Heart right ventricle (tissue), 16 donors: ENCODE data around the gene RUNX1. TPM values are rescaled to one million over a fixed set of nuclear protein-coding genes. Genes with fewer than 3 reads are reported as not detected.

ENCODE experiments used
- ATAC-seq, 8 donors: fragments of 200-7000 bp; cut with Tn5 transposase; one replicate each; pipeline ENCODE4 v1.9.1; 2020; ENCODE audit warnings: mild to moderate bottlenecking in 8 of 8, moderate library complexity in 8 of 8, moderate number of reproducible peaks in 1 of 8
- DNase-seq, 2 donors: peaks; one replicate each; pipeline ENCODE4 v3.0.0-alpha.2; 2020
- H3K27ac ChIP-seq, 10 donors: fragments of 200-600 bp; sonication (generic) in 2 of 10; one replicate each; pipeline versions ENCODE4 v1.5.0 to v1.8.0; 2020 to 2022; ENCODE audit warnings: mild to moderate bottlenecking in 3 of 10
- H3K27me3 ChIP-seq, 7 donors: fragments of 200-600 bp; one replicate each; pipeline ENCODE4 v1.8.0; 2021 to 2022; ENCODE audit warnings: mild to moderate bottlenecking in 2 of 7
- H3K36me3 ChIP-seq, 9 donors: fragments of 200-600 bp; sonication (generic) in 1 of 9; one replicate each; pipeline versions ENCODE4 v1.5.0 to v1.8.0; 2020 to 2022; ENCODE audit warnings: mild to moderate bottlenecking in 2 of 9
- H3K4me1 ChIP-seq, 9 donors: fragments of 200-600 bp; sonication (generic) in 1 of 9; one replicate each; pipeline versions ENCODE4 v1.5.0 to v1.8.0; 2020 to 2022; ENCODE audit warnings: mild to moderate bottlenecking in 4 of 9
- H3K4me3 ChIP-seq, 10 donors: fragments of 200-600 bp; sonication (generic) in 2 of 10; one replicate each; pipeline versions ENCODE4 v1.5.0 to v1.8.0; 2020 to 2022; ENCODE audit warnings: mild to moderate bottlenecking in 7 of 10, moderate library complexity in 2 of 10
- H3K9me3 ChIP-seq, 11 donors: fragments of 200-600 bp in 10 of 11; sonication (generic) in 2 of 11; one replicate each; pipeline versions ENCODE4 v1.5.0 to v1.8.0; 2013 to 2022; ENCODE audit warnings: mild to moderate bottlenecking in 2 of 11, control low read depth in 1 of 11, moderate library complexity in 1 of 11
- CTCF ChIP-seq, 9 donors: fragments of 200-600 bp; sonication (generic) in 2 of 9; IDR thresholded peaks; one replicate each; pipeline versions ENCODE4 v1.5.0 to v1.8.0; 2021 to 2022; ENCODE audit warnings: antibody characterized with exemption in 9 of 9, mild to moderate bottlenecking in 5 of 9, moderate library complexity in 1 of 9
- WGBS, 2 donors: extraction: QIAGEN DNeasy Blood & Tissue Kit; methylation state at CpG; one replicate each; pipeline ENCODE4 v1.1.7; 2013; ENCODE audit warnings: inconsistent platforms in 1 of 2; 5-methylcytosine and 5-hydroxymethylcytosine counted together
- intact Hi-C, 10 donors: fragments of 100-400 bp; cut with DNase I; formaldehyde crosslinking; loops; one replicate each; pipeline versions ENCODE4 v1.11.1 to v1.14.2; 2022
- polyA plus RNA-seq, 2 donors: library from polyadenylated mRNA; stranded (reverse); fragments of 200-250 nt; gene quantifications; one replicate each; pipeline ENCODE4 v1.2.3, GENCODE V29; 2013
- total RNA-seq, 10 donors: library from RNA; stranded (reverse); fragmentation: NEBNext Ultra II Directional in 3 of 10; extraction: Animal tissue kit (Norgen Biotek cat#: 25700) in 3 of 10; gene quantifications; one replicate each; pipeline versions ENCODE4 v1.2.1 to v1.2.4, GENCODE V29; 2021 to 2023
- donor health status: Arrhythmogenic right ventricular cardiomyopathy.
- donor health status: ischemic (EF 13 %, LVEDD 7.1; RV severe dilation, severe dysfunction).
- donor health status: healthy with polysubstance abuse.
- donor health status: DM: no; HTN: yes; CAD: no.
- donor health status: DM: no; HTN: no; CAD: no.
- donor health status: ischemic (EF 25% LVEDD 6.9; RV normal size, moderate dysfunction).
- donor health status: ischemic (EF 25% LVEDD 5.7; RV mildly dilated, moderate dysfunction).
- donor health status: healthy.
- donor health status: DM: yes; HTN: yes; CAD: no.
- donor health status: Ischemic cardiomyopathy.
- donor health status: ischemic (EF 35%, LVEDD 5.7; RV mildly dilated, moderate dysfunction).
- donor health status: nonischemic (EF 11% LVEDD 7.7; RV severe dilation, severe dysfunction).
- donor health status: DM: yes; HTN: yes; CAD: no.
- donor health status: PGD.
- donor health status: ischemic (EF 29% LVEDD 5.4; RV normal size, mild dysfunction).
- donor health status: nonischemic (EF 23%, LVEDD 6.1; RV moderate dilation, normal function).

RUNX1 gene
- total and polyA plus RNA-seq, 12 donors: 0.88 to 29.3 (median 3.5) TPM

GRCh38 chr21:34928637-34929036 lies 120.5 kb downstream of the RUNX1 start:
- Histone ChIP-seq H3K27ac (no peak overlapping the region), H3K4me3 (no peak overlapping the region), H3K27me3 (peaks cover 0 to 29% (median 3%) of the 10 kb centered on the region in 7 donors), H3K36me3 (no peaks in the 10 kb centered on the region), H3K4me1 (peaks cover 0 to 43% (median 0%) of the 10 kb centered on the region in 9 donors), H3K9me3 (no peaks in the 10 kb centered on the region)
- 82 to 84% methylated on average over 4 of the region's 4 CpGs for WGBS, 2 donors
- DNase-seq: no peak
- intact Hi-C loops: no loop called here
- ATAC-seq: no peak
- no peak for TF ChIP-seq CTCF (IDR thresholded peaks at IDR 0.05)

GRCh38 chr21:34927992-34928391 lies 121.1 kb downstream of the RUNX1 start:
- no peak overlapping the region for H3K4me3 ChIP-seq
- H3K36me3 ChIP-seq: no peaks in the 10 kb centered on the region
- no peaks in the 10 kb centered on the region for H3K9me3 ChIP-seq
- intact Hi-C loops: no loop called here
- H3K27ac ChIP-seq: no peak overlapping the region
- WGBS, 2 donors: 78 to 83% methylated on average over 2 of the region's 2 CpGs
- no peak for DNase-seq
- peaks cover 0 to 25% (median 4%) of the 10 kb centered on the region in 7 donors for H3K27me3 ChIP-seq
- no peak for ATAC-seq
- TF ChIP-seq CTCF (IDR thresholded peaks at IDR 0.05): no peak
- H3K4me1 ChIP-seq: peaks cover 0 to 37% (median 0%) of the 10 kb centered on the region in 9 donors

- Histone ChIP-seq H3K27ac (no peak overlapping the region), H3K9me3 (no peaks in the 10 kb centered on the region), H3K27me3 (peaks cover 0 to 22% (median 6%) of the 10 kb centered on the region in 7 donors), H3K4me3 (no peak overlapping the region), H3K4me1 (peaks cover 0 to 29% (median 0%) of the 10 kb centered on the region in 9 donors), H3K36me3 (no peaks in the 10 kb centered on the region)
- 55 to 63% methylated on average over 6 of the region's 6 CpGs for WGBS, 2 donors
- no peak for TF ChIP-seq CTCF (IDR thresholded peaks at IDR 0.05)
- intact Hi-C loops: no loop called here
- ATAC-seq (peak in 1 of 8 donors; percentile 71), DNase-seq (no peak)
Observed at GRCh38 chr21:34926803-34927467, 122.2 kb downstream of the RUNX1 start.

GRCh38 chr21:34925597-34925996 lies 123.5 kb downstream of the RUNX1 start:
- H3K4me3 ChIP-seq: no peak overlapping the region
- ATAC-seq: no peak

More at GRCh38 chr21:34925597-34925996, 123.5 kb downstream of the RUNX1 start:
- DNase-seq: no peak
- peaks cover 0 to 29% (median 0%) of the 10 kb centered on the region in 9 donors for H3K4me1 ChIP-seq
- TF ChIP-seq CTCF (IDR thresholded peaks at IDR 0.05): no peak
- H3K27ac ChIP-seq: no peak overlapping the region
- H3K36me3 ChIP-seq: no peaks in the 10 kb centered on the region
- H3K27me3 ChIP-seq: peaks cover 0 to 18% (median 3%) of the 10 kb centered on the region in 7 donors
- WGBS, 2 donors: 71 to 73% methylated on average over 4 of the region's 4 CpGs
- intact Hi-C loops: no loop called here
- H3K9me3 ChIP-seq: no peaks in the 10 kb centered on the region
